HepG2 (cell line): Measurements from ENCODE around the gene GIPC1. TPM values are rescaled to one million over a fixed set of nuclear protein-coding genes. Genes with fewer than 3 reads are reported as not detected.
A peak's percentile ranks its signal among the peaks of the same experiment; 100 is the strongest.

Experiments
- HIC2 ChIP-seq: sonication (generic); formaldehyde crosslinking; IDR thresholded peaks from 2 replicates; pipeline ENCODE4 v1.9.0; 2022; ENCODE audit warnings: low read depth, missing genetic modification reagents
- KDM4B ChIP-seq: sonication (generic); formaldehyde crosslinking; IDR thresholded peaks from 2 replicates; pipeline ENCODE4 v1.4.0; 2020; ENCODE audit warnings: missing genetic modification reagents
- MTA1 ChIP-seq: sonication (generic); formaldehyde crosslinking; IDR thresholded peaks from 2 replicates; pipeline ENCODE4 v1.4.0; 2020; ENCODE audit warnings: missing genetic modification reagents, mild to moderate bottlenecking, borderline replicate concordance
- MXD4 ChIP-seq: IDR thresholded peaks from 2 replicates; pipeline ENCODE4 v1.6.1; 2016; ENCODE audit warnings: mild to moderate bottlenecking, missing biosample characterization, missing genetic modification reagents
- RARA ChIP-seq: IDR thresholded peaks from 2 replicates; pipeline ENCODE4 v1.6.1; 2016; ENCODE audit warnings: missing genetic modification reagents, missing compliant biosample characterization
- RFX1 ChIP-seq: fragments of 450-650 bp; IDR thresholded peaks from 2 replicates; pipeline ENCODE4 v1.6.1; 2017
- UBTF ChIP-seq: sonication (generic); formaldehyde crosslinking; IDR thresholded peaks from 2 replicates; pipeline ENCODE4 v1.4.0; 2020; ENCODE audit warnings: mild to moderate bottlenecking, missing genetic modification reagents
- ZNF121 ChIP-seq: sonication (generic); formaldehyde crosslinking; IDR thresholded peaks from 2 replicates; pipeline ENCODE4 v1.5.0; 2020; ENCODE audit warnings: mild to moderate bottlenecking, missing genetic modification reagents
- ZNF138 ChIP-seq: sonication (generic); formaldehyde crosslinking; IDR thresholded peaks from 2 replicates; pipeline ENCODE4 v1.5.0; 2020; ENCODE audit warnings: mild to moderate bottlenecking, low read depth, missing genetic modification reagents
- ZNF317 ChIP-seq: sonication (generic); formaldehyde crosslinking; IDR thresholded peaks from 2 replicates; pipeline ENCODE4 v1.5.0; 2020; ENCODE audit warnings: mild to moderate bottlenecking, missing genetic modification reagents
- ZNF605 ChIP-seq: sonication (generic); formaldehyde crosslinking; IDR thresholded peaks from 2 replicates; pipeline ENCODE4 v1.8.0; 2022; ENCODE audit warnings: mild to moderate bottlenecking, missing genetic modification reagents
- ZNF619 ChIP-seq: sonication (generic); formaldehyde crosslinking; IDR thresholded peaks from 2 replicates; pipeline ENCODE4 v1.4.0; 2020; ENCODE audit warnings: mild to moderate bottlenecking, missing genetic modification reagents
- ZNF784 ChIP-seq: sonication (generic); formaldehyde crosslinking; IDR thresholded peaks from 2 replicates; pipeline ENCODE4 v1.5.1; 2020; ENCODE audit warnings: missing genetic modification reagents, mild to moderate bottlenecking, borderline replicate concordance
- ZNF792 ChIP-seq: IDR thresholded peaks from 2 replicates; pipeline ENCODE4 v1.6.1; 2016
- ZSCAN29 ChIP-seq: sonication (generic); formaldehyde crosslinking; conservative IDR thresholded peaks from 2 replicates; pipeline ENCODE4 v1.4.0; 2020; ENCODE audit warnings: mild to moderate bottlenecking, missing genetic modification reagents
- polyA plus RNA-seq, 8 experiments: library from polyadenylated mRNA; depleted of rRNA in 3 of 8; stranded (reverse) in 7 of 8; unstranded in 1 of 8; fragments of >200 nt; fragmentation: Illumina TruSeq in 4 of 8; extraction: Trizol in 4 of 8; gene quantifications; 2 replicates each; pipeline versions ENCODE4 v1.2.1 to v1.2.3, GENCODE V29; 2011 to 2016; ENCODE audit warnings: low read depth in 4 of 8, missing spikeins in 1 of 8, mixed read lengths in 1 of 8; ENCODE audit not compliant: insufficient read depth in 1 of 8
- total RNA-seq, 5 experiments: library from RNA; depleted of rRNA; stranded (reverse); fragments of >200 nt; fragmentation: Illumina TruSeq; extraction: Trizol; gene quantifications; 2 replicates each; pipeline ENCODE4 v1.2.3, GENCODE V29; 2016; ENCODE audit warnings: low read depth in 1 of 5
- TF ChIP-seq, protein P1 (sequence below): sonication (generic); formaldehyde crosslinking; IDR thresholded peaks from 2 replicates; pipeline ENCODE4 v1.4.0; 2020; ENCODE audit warnings: missing genetic modification reagents
- TF ChIP-seq, protein P2 (sequence below): sonication (generic); formaldehyde crosslinking; IDR thresholded peaks from 2 replicates; pipeline ENCODE4 v1.4.0; 2020; ENCODE audit warnings: low read depth, missing genetic modification reagents

GIPC1 gene
- total and polyA plus RNA-seq, 2 of the 13 experiments (the other 11 are each of a cell fraction or from before 2014, with no cell fraction given), result 27.1 to 48.1 TPM

GRCh38 chr19:14434543-14435319, 61.2 kb downstream of the GIPC1 start (continued):
- TF ChIP-seq HIC2 (CRISPR knock-in tag) (no peak), ZNF317 (CRISPR knock-in tag) (peak; percentile 37; the same call in 1 of the 2 replicates), RARA (CRISPR knock-in tag) (peak; percentile 90), UBTF (CRISPR knock-in tag) (peak; percentile 40; the same call in 1 of the 2 replicates), ZNF619 (CRISPR knock-in tag) (0 out of 2 replicates have a peak, but pooled peaks have one; percentile 47), ZNF792 (CRISPR knock-in tag) (0 out of 2 replicates have a peak, but pooled peaks have one; percentile 36), RFX1 (no peak), KDM4B (CRISPR knock-in tag) (no peak), ZNF138 (CRISPR knock-in tag) (no peak), MXD4 (no peak), ZNF121 (CRISPR knock-in tag) (peak; percentile 9; the same call in 1 of the 2 replicates), ZSCAN29 (CRISPR knock-in tag) (0 out of 2 replicates have a peak, but pooled peaks have one; percentile 31), ZNF605 (CRISPR knock-in tag) (peak; percentile 48), ZNF784 (CRISPR knock-in tag) (0 out of 2 replicates have a peak, but pooled peaks have one; percentile 55), MTA1 (CRISPR knock-in tag) (peak; percentile 67; the same call in 1 of the 2 replicates)
- TF ChIP-seq, protein P1, sequence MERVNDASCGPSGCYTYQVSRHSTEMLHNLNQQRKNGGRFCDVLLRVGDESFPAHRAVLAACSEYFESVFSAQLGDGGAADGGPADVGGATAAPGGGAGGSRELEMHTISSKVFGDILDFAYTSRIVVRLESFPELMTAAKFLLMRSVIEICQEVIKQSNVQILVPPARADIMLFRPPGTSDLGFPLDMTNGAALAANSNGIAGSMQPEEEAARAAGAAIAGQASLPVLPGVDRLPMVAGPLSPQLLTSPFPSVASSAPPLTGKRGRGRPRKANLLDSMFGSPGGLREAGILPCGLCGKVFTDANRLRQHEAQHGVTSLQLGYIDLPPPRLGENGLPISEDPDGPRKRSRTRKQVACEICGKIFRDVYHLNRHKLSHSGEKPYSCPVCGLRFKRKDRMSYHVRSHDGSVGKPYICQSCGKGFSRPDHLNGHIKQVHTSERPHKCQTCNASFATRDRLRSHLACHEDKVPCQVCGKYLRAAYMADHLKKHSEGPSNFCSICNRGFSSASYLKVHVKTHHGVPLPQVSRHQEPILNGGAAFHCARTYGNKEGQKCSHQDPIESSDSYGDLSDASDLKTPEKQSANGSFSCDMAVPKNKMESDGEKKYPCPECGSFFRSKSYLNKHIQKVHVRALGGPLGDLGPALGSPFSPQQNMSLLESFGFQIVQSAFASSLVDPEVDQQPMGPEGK (CRISPR knock-in tag), result peak; percentile 39; the same call in 1 of the 2 replicates
- TF ChIP-seq, protein P2, sequence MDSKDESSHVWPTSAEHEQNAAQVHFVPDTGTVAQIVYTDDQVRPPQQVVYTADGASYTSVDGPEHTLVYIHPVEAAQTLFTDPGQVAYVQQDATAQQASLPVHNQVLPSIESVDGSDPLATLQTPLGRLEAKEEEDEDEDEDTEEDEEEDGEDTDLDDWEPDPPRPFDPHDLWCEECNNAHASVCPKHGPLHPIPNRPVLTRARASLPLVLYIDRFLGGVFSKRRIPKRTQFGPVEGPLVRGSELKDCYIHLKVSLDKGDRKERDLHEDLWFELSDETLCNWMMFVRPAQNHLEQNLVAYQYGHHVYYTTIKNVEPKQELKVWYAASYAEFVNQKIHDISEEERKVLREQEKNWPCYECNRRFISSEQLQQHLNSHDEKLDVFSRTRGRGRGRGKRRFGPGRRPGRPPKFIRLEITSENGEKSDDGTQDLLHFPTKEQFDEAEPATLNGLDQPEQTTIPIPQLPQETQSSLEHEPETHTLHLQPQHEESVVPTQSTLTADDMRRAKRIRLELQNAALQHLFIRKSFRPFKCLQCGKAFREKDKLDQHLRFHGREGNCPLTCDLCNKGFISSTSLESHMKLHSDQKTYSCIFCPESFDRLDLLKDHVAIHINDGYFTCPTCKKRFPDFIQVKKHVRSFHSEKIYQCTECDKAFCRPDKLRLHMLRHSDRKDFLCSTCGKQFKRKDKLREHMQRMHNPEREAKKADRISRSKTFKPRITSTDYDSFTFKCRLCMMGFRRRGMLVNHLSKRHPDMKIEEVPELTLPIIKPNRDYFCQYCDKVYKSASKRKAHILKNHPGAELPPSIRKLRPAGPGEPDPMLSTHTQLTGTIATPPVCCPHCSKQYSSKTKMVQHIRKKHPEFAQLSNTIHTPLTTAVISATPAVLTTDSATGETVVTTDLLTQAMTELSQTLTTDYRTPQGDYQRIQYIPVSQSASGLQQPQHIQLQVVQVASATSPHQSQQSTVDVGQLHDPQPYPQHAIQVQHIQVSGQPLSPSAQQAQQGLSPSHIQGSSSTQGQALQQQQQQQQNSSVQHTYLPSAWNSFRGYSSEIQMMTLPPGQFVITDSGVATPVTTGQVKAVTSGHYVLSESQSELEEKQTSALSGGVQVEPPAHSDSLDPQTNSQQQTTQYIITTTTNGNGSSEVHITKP, result no peak
